ENCODE data around the gene NPRL2. TPM values are rescaled to one million over a fixed set of nuclear protein-coding genes. Genes with fewer than 3 reads are reported as not detected.

NPRL2 gene
- total RNA-seq, 1 donor from 2014 or later = 19.4 TPM

DNA sequence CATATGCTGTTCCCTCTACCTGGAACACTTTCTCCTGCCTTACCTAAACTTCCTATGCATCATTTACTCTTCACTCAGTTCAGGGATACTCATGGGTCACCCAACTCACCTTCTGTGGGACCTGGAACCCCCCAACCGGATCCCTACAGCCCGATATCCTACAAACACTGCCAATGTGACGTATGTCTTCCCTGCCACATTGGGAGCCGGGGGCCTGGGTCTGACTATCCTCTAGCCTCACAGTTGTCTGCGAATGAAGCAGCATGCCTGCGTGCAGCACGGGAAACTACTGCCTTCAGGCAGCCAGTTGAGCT, 405 bp downstream of the NPRL2 start:
- no peak for DNase-seq

DNA sequence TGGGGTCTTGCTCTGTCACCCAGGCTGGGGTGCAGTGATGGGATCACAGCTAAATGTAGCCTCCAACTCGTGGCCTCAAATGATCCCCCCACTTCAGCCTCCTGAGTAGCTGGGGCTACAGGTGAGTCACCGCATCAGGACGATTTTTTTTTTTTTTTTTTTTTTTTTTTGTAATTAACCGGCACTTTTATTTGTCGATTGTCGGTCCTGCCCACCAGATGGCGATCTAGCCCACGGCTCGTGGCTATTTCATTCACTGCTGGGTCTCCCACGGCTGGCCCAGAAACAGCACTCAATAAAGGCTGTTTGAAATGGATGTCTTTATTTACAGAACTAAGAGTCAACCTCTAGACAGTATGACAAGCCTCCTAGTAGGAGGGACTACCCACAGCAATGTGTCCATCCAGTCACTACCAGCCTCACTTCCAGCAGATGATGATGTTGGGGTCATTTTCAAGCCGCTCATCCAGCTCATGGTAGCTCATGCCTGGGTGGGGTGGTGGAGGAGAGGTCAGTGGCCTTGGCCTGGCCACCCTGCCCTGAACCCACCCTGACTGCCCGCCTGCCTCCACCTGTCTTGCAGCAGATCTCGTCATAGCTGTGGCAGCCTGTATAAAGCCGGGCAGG, 3.3 kb downstream of the NPRL2 start:
- DNase-seq = peak; percentile 89

DNA sequence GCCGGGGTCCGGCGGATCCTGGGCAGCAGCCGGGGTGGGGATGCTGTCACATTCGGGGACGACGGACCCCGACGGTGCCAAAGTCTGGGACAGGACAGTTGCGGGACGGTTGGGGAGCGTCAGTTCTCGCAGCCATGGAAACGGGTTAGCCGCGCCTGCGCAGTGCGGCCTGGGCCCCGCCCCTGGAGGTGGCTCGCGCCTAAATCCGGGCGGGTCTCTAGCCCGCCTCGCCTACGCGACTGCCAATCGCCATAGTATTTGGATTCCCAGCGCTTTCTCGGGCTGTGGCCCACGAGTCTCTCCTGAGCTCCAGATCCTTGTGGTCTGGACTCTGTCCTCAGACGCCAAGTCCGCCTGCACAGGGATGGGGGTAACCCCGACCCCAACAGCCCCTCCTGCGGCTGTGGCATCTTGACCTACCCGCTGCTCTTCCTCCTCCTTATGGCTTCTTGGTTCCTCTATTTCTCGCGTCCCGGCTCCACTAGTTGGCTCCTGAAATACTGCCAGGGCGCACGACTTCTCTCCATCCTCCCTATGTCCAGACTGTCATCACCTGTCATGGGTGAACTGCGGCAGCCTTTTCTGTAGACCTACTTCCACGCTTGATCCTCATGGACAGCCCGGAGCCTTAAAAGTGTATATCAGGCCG, 4.9 kb downstream of the NPRL2 start, which contains the start of gene ZMYND10:
Gene ZMYND10, minus strand, starts transcription at position 147 of the 649 bp plus-strand sequence. CDS start 153 bp downstream, outside the sequence.
- DNase-seq = peak; percentile 76

DNA sequence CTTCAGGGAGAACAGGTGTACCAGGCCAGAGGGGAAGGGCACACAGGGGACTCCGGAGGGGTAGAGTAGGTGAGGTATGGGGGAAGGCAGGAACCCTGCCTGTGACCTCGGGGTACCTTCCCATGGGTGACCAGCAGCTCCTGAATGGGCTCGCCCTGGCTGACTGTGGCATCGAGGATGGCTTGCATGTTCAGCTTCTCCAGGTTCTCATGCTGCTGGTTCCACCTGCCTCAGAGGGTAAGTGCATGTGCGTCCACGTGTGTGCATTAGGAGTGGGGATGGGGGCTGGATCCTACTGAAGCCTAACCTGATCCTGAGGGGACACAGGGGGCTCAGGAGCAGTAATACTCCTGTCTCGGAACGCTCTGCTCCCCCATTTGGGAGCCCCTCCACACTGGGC, 5.6 kb downstream of the NPRL2 start:
- DNase-seq = no peak

DNA sequence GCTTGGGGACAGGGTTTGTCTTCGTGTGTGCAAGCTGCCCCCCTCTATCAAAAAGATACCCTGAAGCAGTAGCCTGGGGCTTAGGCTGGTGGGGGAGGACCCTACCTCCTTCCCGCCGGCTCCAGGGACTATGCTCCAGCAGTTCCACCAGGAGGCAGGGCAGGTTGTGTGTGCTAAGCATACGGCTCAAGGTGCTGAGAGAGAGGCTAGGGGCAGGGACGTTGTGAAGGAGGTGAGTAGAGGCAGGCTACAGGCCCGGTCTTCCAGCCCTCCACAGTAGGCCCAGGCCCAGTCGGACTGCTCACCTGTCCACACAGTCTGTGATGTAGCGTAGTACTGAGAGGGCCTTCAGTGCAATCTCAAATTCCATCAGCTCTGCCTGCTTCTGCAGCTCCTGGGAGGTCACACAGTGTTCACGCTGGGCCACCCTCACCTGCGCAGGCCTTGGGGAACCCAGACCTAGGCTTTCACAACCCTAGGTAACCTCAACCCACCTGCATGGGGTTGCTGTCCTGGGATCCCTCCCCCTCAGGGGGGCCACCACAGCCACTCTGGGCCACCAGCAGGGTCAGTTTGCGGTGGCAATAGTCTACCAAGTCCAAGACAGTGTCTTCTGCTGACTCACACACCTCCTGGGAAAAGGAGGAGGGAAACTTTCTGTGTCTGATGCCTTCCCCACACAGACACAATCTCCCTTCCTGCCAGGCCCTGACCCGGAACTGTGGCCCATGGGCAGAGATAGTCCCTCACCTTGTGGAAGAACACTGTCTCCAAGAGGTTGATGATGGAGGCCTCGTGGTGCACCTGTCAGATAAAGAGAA, 7.6 kb downstream of the NPRL2 start:
- no peak for DNase-seq

DNA sequence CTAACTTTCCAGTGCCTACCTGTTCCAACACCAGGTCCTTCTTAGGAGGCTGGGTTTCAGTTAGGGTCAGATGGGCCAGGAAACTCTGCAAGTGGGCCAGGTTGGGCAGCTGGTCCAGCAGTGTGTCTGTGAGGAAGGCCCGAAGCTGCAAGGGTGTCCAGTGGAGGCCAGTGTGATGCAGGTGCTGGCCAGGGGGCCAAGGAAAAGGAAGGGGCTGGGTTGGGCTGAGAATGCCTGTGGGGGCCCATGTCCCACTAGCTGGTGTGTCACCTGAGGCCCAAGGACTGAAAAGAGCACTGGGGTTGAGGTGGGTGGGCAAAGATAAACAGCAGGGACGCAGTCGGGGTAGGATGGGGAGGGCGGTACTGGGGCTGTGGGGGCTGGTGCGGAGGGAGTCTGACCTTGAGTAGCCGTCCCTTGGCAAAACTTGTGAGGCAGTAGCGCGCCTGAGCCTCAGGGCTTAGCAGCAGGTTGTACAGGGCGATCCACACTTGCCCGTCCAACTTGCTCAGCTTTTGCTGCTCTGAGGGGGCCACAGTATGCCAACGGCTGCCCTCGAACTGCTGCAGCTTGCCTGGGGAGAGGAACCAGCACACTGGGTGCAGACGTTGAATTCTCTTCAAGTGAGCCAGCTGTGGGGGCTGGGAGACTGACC, 8.5 kb downstream of the NPRL2 start:
- no peak for DNase-seq

DNA sequence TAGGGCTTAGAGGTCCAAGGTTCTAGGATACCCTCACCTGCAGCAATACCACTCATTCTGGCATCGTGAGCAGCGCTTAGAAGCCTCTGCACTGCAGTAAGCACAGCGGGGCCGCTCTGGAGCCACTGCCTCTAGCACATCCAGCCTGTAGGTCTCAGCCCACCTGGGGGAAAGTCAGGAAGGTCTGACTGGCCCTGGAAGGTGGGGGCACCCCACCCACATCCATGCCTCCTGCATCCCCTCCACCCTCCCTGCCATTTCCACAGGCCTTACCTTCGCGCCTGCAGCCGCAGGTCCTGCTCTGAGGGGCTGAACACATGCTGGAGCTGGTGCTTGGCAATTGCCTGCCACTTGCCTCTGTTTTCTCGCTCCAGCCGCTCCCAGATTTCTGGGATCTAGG, 9.0 kb downstream of the NPRL2 start:
- no peak for DNase-seq

DNA sequence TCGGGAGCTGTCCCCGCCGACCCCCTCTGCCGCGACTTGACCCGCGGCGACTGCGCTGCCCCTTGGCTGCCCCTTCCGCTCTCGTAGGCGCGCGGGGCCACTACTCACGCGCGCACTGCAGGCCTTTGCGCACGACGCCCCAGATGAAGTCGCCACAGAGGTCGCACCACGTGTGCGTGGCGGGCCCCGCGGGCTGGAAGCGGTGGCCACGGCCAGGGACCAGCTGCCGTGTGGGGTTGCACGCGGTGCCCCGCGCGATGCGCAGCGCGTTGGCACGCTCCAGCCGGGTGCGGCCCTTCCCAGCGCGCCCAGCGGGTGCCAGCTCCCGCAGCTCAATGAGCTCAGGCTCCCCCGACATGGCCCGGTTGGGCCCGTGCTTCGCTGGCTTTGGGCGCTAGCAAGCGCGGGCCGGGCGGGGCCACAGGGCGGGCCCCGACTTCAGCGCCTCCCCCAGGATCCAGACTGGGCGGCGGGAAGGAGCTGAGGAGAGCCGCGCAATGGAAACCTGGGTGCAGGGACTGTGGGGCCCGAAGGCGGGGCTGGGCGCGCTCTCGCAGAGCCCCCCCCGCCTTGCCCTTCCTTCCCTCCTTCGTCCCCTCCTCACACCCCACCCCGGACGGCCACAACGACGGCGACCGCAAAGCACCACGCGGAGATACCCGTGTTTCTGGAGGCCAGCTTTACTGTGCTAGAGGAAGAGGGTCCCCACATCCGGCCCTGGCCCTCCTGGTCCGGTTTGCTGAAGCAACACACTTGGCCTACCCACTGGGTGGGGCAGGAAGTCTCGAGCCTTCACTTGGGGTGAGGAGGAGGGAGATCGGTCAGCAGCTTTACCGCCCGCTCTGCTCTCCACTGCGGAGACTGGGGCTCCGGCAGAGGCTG, 9.9 kb downstream of the NPRL2 start, which contains the start of gene RASSF1:
Gene RASSF1, minus strand, starts transcription at position 389 of the 882 bp plus-strand sequence. Its CDS starts 31 bp downstream, at position 358.
- DNase-seq = peak; percentile 80

DNA sequence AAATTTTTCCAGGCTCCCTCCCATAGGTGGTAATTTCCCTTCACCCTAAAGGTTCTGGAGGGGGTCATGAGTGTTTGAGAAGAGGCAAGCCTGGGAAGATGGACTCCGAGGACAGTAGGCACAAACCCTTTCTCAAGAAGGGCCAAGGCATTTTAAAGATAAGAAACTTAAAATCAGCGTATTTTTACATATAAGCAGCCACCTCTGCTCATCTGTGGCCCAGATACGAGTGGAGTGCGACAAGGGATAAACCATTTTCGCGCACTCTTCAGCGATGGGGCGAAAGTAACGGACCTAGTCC, 10.5 kb downstream of the NPRL2 start:
- DNase-seq = no peak

DNA sequence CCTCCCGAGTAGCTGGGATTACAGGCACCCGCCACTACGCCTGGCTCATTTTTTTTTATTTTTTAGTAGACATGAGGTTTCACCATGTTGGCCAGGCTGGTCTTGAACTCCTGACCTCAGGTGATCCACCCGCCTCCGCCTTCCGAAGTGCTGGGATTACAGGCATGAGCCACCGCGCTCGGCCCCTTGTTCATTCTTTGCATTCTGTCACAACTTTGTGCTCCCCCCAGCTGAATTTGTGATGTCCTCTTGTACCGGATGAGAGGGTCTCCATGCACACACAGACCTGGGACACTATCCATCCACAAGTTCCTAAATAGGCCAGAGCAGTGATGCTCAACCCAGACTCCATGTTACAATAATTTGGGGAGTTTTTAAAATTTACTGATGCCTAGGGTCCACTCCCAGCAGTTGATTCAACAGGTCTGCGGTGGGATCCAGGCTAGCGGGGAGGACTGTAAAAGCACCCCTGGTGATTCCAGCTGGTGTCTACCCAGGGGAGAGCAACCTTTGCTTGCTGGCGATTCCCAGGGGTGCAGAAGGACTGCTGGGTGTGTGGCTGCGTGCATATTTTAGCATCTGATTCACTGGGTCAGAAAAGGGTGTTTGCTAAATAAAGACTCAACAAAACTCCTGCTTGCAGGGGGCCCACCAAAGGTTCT, 11.0 kb downstream of the NPRL2 start:
- DNase-seq = no peak

DNA sequence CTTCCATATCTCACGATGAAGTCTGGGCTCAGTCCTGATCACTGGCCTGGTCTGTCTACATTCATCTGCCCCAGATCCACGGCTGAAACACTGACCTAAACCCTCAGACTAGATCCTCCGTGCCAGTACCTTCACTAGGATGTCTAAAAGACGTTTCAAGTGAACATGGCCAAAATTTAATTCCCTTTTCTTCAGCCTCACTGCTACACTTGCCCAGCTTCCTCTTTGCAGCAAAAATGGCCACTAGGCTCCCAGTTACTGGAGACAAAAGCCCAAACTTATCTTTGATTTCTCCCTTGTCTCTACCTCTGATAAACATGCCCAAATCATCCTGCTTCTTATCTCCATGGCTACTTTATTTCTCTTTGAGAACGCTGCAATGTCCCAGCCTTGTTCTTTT, 11.6 kb downstream of the NPRL2 start:
- DNase-seq = no peak

DNA sequence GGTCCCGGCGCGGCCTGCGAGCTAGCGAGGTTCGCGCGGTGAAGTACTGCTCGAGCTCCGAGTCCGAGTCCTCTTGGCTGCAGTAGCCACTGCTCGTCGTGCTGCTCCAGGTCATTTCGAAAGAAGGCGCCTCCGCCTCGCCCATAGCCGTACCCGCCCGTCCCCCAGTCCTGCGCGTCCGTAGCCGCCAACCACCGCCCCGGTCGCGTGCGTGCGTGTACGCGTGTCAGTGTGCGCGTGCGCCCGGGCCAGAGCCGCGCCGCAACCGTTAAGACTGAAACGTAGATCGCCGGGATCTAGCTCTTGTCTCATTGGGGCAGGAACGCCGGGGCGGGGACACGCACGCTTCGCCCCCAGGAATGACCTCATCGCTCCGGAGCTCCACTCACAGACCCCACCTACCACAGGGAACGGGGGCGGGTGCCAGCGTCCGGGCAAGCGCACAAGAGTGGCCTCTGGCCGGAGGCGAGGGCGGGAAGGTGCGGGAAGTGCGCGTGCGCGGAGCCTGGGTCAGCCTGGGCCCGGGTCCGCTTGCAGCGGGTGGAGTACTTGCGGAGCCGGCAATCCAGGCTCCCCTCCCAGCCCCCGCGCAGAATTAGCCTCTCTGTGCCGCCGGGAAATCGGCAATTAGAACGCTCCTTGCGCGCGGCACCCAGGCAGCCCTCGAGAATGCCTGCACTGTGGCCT, 13.3 kb downstream of the NPRL2 start:
- peak; percentile 99 for DNase-seq

DNA sequence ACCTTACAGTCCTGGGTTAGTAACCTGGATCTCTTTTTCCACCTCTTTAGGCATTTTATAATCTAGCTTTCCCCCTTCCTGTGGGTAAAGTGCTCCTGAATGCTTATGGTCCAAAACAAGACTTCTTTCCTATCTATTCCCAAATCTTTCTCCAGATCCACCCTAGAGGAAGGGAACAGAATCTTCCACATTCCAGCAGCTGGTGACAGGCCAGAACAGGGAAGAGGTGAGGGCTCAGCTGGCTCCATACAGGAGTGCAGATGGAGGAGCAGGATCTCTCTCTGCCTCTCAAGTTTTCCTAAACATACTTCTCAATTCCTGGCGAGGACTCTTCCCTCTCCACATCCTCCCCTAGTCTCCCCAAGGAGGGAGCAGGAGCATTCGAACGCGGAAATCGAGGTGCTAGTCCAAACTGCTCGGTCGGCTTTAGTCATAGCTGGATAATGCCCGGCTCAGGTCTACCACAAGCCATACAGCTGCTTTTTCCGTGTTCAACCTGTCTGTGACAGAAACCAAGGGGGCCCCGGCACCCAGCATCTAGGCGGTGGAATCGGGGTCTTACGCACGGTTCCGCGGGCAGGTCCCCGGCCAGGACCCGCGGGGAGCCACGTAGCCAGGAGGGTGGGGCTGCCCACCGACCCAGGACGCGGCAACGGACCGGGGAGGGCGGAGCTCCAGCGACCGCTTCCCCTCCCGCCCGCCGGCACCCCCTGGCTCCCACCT, 14.0 kb downstream of the NPRL2 start:
- DNase-seq = peak; percentile 45

DNA sequence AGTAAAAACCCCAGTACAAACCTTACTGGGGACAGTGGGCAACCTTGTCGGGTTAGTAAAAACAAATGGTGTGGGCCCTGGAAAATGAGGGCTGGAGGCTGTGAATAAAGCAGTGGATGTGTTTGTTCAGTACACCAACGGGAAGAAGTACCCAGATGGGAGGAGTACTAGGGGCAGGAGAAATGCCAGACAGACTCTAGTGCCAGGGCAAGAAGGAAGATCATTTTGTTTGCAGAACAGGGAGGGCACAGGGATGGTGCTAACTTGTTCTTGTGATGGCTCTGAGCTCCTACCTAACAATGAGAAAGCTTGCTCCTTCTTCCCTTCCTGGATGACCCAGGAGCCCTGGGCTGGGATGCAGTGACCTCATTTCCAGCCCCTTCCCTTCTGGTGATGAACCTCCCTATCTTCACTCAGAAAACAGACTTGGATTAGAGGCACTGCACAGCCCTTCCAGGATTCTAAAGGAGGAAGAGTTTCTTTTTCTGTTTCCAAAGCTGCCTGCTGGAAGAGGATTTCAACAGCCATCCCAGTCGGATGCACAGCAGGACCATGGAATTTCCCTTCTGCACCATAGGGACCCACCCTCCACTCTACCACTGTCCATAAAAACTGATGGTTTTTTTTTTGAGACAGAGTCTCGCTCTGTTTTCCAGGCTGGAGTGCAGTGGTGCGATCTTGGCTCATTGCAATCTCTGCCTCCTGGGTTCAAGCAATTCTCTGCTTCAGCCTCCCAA, 16.1 kb downstream of the NPRL2 start:
- no peak for DNase-seq

DNA sequence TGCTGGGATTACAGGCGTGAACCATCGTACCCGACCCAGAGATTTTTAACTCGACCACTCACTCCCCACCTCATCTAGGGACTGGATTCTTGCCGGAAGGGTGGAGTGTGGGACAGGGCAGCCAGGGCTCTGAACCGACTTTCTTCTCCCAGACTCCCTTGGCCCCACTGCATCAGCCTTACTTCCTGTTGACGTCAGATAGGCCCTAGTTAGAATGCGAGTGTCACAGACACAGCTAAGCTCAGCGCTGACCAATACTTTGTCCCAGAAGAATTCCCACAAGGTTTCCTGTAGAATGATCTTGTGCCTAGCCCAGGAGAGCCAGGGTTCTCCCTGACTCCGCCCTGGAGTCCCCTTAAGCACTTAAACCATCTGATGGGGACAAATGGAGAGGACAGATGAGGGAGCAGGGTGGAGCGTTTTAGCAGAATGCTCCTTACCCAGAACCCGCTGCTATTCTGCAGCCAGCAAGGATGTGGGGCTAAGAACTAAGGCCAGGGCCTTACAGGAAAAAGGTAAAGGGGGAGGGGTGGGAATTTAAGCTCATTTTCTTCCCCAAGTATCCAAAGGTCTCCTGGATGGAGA, 16.7 kb downstream of the NPRL2 start:
- DNase-seq = no peak

DNA sequence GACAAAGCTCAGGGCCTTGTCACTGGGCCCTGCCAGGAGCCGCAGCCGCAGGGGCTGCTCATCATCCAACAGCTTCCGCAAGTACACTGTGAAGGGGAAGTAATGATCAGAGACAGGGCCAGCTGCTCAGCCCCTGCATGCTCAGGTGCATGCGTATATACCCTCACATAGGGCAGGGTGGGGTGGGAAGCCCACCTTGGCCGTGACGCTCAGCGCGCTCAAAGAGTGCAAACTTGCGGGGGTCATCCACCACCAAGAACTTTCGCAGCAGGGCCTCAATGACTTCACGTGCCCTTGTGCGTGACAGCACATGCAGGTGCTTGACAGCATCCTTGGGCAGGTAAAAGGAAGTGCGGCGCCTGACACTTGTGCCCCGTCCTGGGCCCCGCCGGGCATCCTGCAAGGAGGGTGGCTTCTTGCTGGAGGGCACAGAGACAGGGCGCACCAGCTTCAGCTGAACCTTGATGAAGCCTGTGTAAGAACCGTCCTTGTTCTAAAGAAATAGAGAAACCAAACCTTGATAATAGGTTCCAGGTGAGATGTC, 19.1 kb downstream of the NPRL2 start:
- no peak for DNase-seq

DNA sequence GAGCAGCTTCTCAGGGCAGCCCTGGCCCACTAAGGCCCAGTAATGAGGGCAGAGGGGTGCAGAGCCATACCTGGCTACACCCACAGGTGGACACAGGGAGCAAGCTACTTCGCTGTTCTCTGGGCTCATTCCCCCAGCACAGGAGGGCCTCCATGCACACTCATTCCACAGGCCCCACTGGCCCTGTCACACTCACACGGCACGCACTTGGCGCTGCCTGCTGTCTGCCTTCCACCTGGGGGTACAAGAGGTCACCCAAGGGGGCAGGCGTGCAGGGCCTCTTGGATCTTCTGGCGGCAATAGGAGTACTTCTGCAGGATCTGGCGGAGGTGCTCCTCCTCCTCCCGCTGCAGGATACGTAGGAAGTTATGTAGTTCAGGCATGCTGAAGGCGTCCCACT, 20.2 kb downstream of the NPRL2 start:
- no peak for DNase-seq

DNA sequence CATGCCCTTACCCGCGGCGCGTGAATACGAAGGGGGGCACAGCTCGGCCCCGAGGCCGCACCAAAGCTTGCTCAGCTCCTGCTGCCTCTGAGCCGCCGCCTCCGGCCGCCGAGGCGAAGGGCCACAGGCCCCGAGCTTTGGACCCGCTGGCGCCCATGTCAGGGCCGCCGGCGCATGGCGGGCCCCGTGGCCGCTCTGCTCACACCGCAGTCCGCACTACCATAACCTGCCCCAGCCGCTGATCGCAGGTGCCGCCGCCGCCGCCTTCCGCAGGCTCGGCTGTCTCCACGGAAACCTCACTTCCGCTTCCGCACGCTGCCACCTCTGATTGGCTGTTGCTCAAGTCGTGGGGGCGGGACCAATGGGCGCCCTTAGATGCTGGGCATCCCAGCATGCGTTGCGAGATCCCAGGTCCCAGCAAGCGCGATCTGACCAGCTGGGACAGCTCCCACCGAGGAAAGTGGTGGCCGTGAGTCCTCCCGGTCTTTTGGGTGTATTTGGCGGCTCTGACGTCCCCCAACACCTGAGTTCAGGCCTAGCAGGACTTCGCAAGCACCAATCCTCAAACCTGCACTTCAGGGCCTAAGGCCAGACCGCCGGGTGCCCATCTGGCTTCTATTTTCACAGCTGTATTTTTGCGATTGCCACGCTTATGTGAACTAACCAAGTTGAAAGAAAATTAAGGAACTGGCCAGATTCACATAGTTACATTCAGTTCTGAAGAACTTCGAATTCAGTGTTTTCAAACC, 22.5 kb downstream of the NPRL2 start, which contains the start of gene TUSC2:
Gene TUSC2, minus strand, starts transcription at position 281 of the 749 bp plus-strand sequence. Its CDS starts 124 bp downstream, at position 157.
- DNase-seq = peak; percentile 99

Measured in tongue (tissue), 2 donors.